Measurements from ENCODE around the gene TMEM150C. TPM values are rescaled to one million over a fixed set of nuclear protein-coding genes. Genes with fewer than 3 reads are reported as not detected.

Gene TMEM150C
- total RNA-seq, 1 donor = 3.3 TPM

- H3K9me3 ChIP-seq (ENCODE audit: low read depth, low read length) = no peaks in the 10 kb centered on the region
- no peaks in the 10 kb centered on the region for H3K36me3 ChIP-seq (ENCODE audit: insufficient read depth, low read length)
- no peaks in the 10 kb centered on the region for H4K20me1 ChIP-seq (ENCODE audit: insufficient read depth, low read length)
- TF ChIP-seq, protein P1, sequence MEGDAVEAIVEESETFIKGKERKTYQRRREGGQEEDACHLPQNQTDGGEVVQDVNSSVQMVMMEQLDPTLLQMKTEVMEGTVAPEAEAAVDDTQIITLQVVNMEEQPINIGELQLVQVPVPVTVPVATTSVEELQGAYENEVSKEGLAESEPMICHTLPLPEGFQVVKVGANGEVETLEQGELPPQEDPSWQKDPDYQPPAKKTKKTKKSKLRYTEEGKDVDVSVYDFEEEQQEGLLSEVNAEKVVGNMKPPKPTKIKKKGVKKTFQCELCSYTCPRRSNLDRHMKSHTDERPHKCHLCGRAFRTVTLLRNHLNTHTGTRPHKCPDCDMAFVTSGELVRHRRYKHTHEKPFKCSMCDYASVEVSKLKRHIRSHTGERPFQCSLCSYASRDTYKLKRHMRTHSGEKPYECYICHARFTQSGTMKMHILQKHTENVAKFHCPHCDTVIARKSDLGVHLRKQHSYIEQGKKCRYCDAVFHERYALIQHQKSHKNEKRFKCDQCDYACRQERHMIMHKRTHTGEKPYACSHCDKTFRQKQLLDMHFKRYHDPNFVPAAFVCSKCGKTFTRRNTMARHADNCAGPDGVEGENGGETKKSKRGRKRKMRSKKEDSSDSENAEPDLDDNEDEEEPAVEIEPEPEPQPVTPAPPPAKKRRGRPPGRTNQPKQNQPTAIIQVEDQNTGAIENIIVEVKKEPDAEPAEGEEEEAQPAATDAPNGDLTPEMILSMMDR (IDR thresholded peaks at IDR 0.05; ENCODE audit: extremely low read depth, low read depth, low read length) = no peak
- H3K4me3 ChIP-seq (ENCODE audit: insufficient read depth, low read length) = no peak overlapping the region
- peaks cover 7% of the 10 kb centered on the region for H3K4me1 ChIP-seq (ENCODE audit: insufficient read depth, low read length)
- no peaks in the 10 kb centered on the region for H3K27me3 ChIP-seq (ENCODE audit: insufficient read depth, low read length)
- H3K27ac ChIP-seq (ENCODE audit: low read depth, low read length) = no peak overlapping the region
- no peaks in the 10 kb centered on the region for H3K79me2 ChIP-seq (ENCODE audit: insufficient read depth, low read length)
- no peak overlapping the region for H3K4me2 ChIP-seq (ENCODE audit: insufficient read depth, low read length)
- DNase-seq (ENCODE audit: insufficient read length, low spot score, missing footprints) = peak; percentile 49
- H2AFZ ChIP-seq (ENCODE audit: low read length) = no peak overlapping the region
Measured at GRCh38 chr4:82528074-82528473, 33.7 kb downstream of the TMEM150C start.

DNA sequence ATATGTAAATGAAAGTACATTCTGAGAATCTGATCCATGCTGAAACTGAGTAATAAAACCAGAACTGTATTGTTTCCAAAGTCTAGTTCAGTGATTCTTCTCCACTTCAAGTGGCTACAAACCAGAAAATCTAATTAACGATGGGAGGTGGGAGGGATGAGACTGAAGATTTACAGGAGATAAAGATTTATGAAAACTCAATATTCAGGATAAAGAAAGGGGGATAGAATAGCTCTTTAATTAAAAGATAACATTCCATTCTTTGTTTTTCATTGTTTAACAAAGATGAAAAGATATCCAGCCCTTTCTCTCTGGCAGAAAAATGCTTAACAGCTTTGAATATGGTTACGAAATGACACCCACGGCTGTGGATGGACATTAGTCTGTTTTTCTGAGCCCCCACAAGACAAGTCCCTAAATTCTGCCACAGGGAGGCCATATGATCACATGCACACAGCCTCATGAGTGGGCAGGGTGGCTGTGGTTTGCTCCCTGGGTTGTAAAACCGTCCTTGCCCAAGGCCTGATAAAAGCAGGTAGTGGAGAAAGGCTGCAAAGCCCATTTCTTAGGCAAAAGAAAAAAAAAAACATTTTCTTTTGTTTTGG lies 36.4 kb downstream of the TMEM150C start:
- H2AFZ ChIP-seq (ENCODE audit: low read length) = peak overlapping the region; percentile 4
- DNase-seq (ENCODE audit: insufficient read length, low spot score, missing footprints) = peak; percentile 1
- no peak overlapping the region for H3K4me3 ChIP-seq (ENCODE audit: insufficient read depth, low read length)
- TF ChIP-seq, protein P1 (IDR thresholded peaks at IDR 0.05; ENCODE audit: extremely low read depth, low read depth, low read length) = no peak
- H3K27ac ChIP-seq (ENCODE audit: low read depth, low read length) = no peak overlapping the region
- H3K9me3 ChIP-seq (ENCODE audit: low read depth, low read length) = no peaks in the 10 kb centered on the region
- H3K36me3 ChIP-seq (ENCODE audit: insufficient read depth, low read length) = no peaks in the 10 kb centered on the region
- no peaks in the 10 kb centered on the region for H3K79me2 ChIP-seq (ENCODE audit: insufficient read depth, low read length)
- H3K4me2 ChIP-seq (ENCODE audit: insufficient read depth, low read length) = peak overlapping the region; percentile 4
- peaks cover 7% of the 10 kb centered on the region for H3K4me1 ChIP-seq (ENCODE audit: insufficient read depth, low read length)
- H4K20me1 ChIP-seq (ENCODE audit: insufficient read depth, low read length) = no peaks in the 10 kb centered on the region
- H3K27me3 ChIP-seq (ENCODE audit: insufficient read depth, low read length) = no peaks in the 10 kb centered on the region

GRCh38 chr4:82524570-82525152 lies 37.1 kb downstream of the TMEM150C start:
- H3K9me3 ChIP-seq (ENCODE audit: low read depth, low read length) = no peaks in the 10 kb centered on the region
- H2AFZ ChIP-seq (ENCODE audit: low read length) = no peak overlapping the region
- peaks cover 10% of the 10 kb centered on the region for H3K4me1 ChIP-seq (ENCODE audit: insufficient read depth, low read length)
- TF ChIP-seq, protein P1 (IDR thresholded peaks at IDR 0.05; ENCODE audit: extremely low read depth, low read depth, low read length) = no peak
- no peak overlapping the region for H3K4me3 ChIP-seq (ENCODE audit: insufficient read depth, low read length)
- DNase-seq (ENCODE audit: insufficient read length, low spot score, missing footprints) = no peak
- no peaks in the 10 kb centered on the region for H4K20me1 ChIP-seq (ENCODE audit: insufficient read depth, low read length)
- H3K4me2 ChIP-seq (ENCODE audit: insufficient read depth, low read length) = peak overlapping the region; percentile 4
- no peak overlapping the region for H3K27ac ChIP-seq (ENCODE audit: low read depth, low read length)
- H3K36me3 ChIP-seq (ENCODE audit: insufficient read depth, low read length) = no peaks in the 10 kb centered on the region
- no peaks in the 10 kb centered on the region for H3K27me3 ChIP-seq (ENCODE audit: insufficient read depth, low read length)
- no peaks in the 10 kb centered on the region for H3K79me2 ChIP-seq (ENCODE audit: insufficient read depth, low read length)

DNA sequence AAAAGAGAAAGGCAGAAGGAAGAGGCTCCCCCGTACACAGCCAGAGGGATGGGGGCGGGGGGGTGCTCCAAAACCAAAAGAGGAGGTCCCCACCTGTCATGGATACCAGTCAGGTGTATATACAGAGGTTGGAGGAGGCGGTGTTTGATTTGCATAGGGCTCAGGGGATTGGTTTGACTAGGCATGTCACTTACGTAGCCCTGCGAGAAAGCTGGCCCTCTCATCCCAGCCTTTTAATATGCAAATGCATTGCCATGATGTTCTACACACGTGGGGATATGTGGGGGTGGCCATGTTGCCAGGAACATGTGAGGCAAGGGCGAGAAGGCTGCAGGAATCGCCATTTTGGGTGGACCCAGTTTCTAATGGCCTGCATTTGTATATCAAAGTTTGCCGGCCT lies 38.6 kb downstream of the TMEM150C start:
- Histone ChIP-seq H3K27ac (ENCODE audit: low read depth, low read length) (no peak overlapping the region), H3K4me2 (ENCODE audit: insufficient read depth, low read length) (no peak overlapping the region), H3K27me3 (ENCODE audit: insufficient read depth, low read length) (no peaks in the 10 kb centered on the region), H3K9me3 (ENCODE audit: low read depth, low read length) (no peaks in the 10 kb centered on the region), H3K4me3 (ENCODE audit: insufficient read depth, low read length) (no peak overlapping the region), H3K79me2 (ENCODE audit: insufficient read depth, low read length) (no peaks in the 10 kb centered on the region), H3K4me1 (ENCODE audit: insufficient read depth, low read length) (peaks cover 16% of the 10 kb centered on the region), H3K36me3 (ENCODE audit: insufficient read depth, low read length) (no peaks in the 10 kb centered on the region), H2AFZ (ENCODE audit: low read length) (no peak overlapping the region), H4K20me1 (ENCODE audit: insufficient read depth, low read length) (no peaks in the 10 kb centered on the region)
- no peak for DNase-seq (ENCODE audit: insufficient read length, low spot score, missing footprints)
- TF ChIP-seq, protein P1 (IDR thresholded peaks at IDR 0.05; ENCODE audit: extremely low read depth, low read depth, low read length) = no peak

All from osteoblast (primary cell).